HG03565 (cell line): Measurements from ENCODE around the gene VSIR.

Experiments used
- ATAC-seq: cut with Tn5 transposase; IDR thresholded peaks from one replicate; pipeline ENCODE4 v1.9.1; 2021; ENCODE audit warnings: mild to moderate bottlenecking, moderate library complexity; ENCODE audit not compliant: unreplicated experiment

The VSIR gene

DNA sequence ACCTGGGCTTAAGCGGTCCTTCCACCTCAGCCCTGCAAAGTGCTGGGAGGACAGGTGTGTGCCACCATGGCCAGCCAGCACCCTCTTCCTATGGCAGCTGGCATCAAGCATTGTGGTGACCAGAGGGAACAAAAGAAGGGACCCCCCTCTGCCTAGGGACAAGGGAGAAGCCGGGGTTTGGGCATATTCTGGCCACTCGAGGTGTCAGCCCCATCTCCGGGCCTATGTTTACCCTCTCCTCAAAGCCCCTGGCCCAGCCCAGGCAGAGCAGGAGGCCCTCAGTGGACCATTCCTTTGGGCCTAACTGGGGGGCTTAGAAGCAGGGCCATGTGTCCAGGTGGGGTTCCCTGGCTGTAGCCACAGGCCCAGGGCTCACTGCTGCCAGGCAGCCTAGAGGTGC, 23.9 kb downstream of the VSIR start:
- ATAC-seq, result no peak

DNA sequence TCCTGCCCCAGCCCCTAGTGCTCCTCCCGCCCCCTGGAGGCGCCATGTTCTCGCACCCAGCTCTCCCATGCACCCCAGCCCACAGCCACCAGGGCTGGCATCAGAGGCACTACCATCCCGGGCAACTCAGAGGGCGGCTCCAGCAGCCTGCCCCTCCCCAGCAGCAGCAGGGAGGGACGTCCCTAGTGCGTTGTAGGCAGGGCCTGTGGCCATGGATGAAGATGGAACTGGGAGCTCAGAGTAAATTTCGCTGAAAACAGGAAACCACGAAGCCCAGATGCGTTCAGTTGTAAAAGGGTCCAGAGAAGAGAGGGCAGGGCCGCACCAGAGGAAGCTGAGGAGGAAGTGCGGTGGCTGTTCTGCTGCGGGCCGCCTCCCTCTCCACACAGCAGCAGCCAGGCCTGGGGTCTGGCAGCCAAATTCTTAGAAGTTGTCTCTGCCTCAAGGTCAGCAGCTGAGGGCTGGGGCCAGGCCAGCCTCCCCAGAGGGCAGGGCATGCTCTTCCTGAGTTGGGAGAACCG, 24.6 kb downstream of the VSIR start:
- ATAC-seq, result no peak

DNA sequence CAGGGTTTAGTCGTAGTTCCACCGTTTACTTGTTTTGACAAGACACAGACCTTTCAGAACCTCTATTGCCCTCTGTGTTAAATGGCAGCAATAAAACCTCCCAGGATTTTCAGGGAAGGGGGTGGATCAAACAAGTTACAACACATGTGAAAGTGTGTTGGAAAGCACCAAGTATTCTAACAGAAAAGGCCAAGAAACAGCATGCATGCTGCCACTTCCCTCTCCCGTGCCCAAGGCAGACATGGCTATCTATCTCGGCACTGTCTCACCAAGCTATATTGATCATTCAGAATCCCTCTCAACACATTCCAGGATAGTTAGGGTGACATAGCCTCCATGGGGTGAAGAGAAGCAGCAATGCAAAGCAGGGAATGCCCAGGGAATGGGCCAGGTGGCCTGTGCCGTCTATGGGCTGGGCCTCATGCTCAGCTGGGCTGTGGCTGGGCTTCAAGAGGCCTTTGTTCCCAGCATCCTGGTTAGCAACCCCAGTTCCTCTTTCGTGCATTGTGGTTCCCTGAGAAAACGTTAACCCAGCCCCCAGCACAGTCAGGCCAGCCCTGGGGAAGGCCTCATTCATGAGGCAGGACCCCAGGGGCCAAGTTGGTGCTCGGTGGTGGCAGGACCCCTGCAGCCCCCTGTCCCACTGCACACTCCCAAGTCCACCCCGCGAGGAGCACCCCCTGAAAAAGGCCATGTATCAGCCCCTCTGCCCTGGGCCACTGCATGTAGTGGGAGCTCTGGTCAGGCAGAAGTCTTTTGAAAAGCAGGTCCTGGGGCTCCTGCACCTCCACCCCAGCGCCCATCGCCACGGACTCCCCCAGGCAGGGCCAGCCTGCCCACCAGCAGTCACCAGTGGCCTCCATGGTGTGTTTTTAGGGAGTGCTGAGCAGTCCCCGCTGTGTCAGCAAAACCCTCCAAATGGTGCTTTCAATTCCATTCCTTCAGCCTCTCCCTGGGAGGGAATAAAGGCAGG, 25.5 kb downstream of the VSIR start:
- no peak for ATAC-seq

DNA sequence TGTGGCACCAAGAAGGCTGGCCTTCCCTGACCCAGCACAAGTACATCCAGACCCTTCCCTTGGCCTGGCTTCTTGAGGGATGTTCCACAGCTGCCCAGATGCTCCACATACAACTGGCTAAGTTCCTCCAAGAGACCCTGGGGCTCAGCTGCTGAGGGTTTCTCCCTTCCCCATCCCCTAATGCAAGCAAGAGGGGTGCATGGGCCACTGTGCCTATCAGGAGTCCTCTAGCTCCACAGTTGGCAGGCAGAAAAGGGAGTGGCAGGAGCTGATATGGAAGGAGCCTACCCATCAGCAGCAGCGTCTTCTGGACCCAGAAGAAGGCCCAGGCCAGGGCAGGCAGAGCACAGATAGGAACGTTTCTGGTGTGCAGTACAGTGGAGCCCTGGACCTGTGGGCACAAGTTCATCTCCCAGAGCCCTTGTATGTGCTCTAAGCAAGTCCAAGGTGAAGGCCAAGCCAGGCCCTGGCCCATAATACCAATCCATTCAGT, 26.2 kb downstream of the VSIR start:
- ATAC-seq, result no peak

DNA sequence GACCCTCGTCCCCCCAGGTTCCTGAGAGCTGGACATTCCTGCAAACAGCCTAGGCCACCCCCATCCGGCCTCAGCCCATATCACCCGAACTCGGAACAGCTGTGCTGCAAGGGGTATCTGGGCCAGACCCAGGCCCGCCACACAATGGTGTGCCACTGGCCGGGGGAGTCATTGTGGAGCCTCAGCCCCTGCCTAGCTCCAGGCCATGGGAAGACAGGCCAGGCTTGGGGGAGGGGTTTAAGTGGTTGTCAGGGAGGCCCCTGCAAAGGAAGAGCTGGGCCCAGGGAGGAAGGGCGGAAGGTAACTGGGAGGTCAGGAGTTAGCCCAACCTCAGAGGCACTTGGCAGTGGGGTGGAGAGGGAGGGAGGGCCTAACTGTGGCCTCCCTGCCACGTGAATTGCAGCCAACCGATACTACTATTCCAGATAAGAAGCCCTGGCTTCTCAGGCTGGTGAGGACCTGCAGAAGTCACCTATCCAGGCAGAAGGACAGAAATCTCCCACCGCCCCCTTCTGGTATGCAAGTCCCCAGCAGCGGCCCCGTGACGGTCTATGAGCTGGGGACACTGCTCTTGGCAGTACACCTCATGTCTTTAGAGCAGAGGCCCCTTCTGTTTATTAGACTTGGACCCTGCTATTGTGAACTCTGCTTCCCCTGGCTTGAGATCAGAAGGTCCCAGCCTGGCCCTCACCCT, 26.8 kb downstream of the VSIR start:
- no peak for ATAC-seq

DNA sequence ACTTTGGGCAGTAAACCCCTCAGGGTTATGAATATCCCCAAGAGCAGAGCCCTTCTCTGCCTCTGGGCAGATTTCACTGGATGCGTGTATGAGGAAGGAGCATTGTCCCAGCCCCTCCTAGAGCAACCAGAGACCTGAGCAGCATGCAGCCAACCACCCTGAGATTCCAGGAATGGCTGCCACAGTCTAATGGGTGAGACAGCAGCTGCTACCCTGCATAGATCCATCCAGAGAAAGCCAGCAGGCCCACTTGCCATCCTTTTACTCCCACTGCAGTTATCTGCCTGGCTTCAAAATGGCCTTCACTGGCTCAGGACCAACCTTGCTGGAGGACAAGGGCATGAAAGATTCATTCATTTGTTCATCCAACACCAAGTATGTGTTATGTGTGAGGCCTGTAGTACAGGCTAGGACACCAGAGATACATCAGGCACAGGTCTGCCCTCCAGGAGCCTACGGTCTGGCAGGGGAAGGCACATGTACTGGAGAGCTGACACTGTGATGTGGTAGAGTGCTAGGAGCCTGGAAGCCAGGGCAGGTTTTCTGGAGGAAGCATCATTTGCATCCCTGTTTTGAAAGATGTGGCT, 27.6 kb downstream of the VSIR start:
- no peak for ATAC-seq

DNA sequence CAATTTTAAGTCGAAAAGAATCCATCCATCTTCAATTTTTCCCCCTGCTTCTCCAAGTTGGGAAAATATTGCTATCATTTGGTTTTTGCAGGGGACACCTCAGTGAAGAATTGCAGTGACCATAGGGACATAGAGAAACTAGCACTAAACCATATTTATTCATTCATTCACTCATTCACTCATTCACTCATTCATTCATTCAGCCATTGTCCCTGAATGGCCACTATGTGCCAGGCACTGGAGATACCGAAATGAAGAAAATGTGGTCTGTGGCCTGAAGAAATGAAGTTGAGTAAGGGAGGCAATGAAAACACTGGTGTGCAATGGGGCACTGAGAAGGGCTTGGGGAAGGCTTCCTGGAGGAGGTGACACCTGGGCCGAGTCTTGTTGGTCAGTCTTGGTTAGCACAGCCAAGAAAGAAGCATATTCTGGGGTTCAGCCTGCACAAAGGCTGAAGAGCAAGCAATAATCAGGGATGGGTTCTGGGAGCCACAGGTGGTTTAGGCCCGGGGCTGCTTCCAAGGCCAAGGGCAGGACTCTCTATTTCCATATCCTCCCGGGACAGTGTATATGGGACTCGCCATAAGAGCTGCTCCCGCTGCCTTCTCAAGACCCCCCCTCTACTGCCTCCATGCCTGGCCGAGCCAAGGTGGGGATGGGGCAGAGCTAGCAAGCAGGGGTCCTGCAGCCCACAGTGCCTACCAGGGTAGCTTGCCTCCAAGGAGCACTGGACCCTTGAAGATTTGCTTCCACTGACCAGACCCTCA, 28.2 kb downstream of the VSIR start:
- no peak for ATAC-seq

DNA sequence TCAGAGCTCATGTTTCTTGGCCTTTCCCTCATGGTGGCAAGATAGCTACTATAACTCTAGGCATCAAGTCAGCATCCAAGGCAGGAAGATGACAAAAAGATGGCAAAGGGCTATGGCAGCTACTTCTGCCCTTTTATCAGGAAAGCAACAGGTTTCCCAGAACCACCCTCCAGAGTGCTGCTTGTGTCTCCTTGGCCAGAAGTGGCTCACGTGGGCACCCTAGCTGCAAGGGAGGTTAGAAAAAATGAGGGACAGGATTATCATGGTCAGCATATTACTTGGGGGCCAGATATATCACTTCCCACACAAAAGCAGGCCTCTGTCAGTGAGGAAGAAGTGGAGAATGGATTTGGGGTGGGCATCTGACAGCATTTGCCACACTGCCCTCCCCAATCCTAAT, 29.5 kb downstream of the VSIR start:
- no peak for ATAC-seq

DNA sequence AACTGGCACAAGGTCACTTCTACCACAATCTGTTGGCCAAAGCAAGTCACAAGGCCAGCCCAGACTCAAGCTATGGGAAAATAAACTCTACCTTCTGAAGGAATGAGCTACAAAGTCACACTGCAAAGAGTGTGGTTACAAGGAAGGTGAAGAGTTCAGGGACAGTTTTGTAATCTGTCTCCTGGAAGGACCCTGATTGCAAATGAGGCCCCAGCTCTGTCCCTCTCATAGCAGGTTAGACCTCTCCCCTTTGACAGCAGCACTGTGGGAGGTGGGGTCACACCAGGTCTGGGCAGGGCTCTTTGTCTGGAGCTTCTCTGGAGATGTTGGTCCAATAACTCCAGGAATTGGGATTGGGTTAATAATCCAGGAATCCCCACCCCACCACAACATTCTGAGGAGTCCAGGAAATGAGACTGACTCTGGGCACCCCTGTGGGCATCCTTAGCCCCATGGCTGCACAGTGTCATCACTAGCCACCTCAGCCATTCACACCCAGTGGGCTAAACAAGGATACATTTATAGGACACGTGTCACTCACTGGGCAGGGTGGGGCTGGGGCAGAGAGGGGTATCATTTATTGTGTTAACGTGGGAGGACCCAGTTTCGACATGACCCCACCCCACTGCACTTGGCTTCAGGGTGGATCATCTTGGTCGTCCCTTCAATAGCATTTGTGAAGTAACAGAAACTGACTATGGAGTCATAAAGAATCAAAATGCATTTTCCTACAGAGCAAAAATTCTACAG, 30.1 kb downstream of the VSIR start:
- no peak for ATAC-seq

DNA sequence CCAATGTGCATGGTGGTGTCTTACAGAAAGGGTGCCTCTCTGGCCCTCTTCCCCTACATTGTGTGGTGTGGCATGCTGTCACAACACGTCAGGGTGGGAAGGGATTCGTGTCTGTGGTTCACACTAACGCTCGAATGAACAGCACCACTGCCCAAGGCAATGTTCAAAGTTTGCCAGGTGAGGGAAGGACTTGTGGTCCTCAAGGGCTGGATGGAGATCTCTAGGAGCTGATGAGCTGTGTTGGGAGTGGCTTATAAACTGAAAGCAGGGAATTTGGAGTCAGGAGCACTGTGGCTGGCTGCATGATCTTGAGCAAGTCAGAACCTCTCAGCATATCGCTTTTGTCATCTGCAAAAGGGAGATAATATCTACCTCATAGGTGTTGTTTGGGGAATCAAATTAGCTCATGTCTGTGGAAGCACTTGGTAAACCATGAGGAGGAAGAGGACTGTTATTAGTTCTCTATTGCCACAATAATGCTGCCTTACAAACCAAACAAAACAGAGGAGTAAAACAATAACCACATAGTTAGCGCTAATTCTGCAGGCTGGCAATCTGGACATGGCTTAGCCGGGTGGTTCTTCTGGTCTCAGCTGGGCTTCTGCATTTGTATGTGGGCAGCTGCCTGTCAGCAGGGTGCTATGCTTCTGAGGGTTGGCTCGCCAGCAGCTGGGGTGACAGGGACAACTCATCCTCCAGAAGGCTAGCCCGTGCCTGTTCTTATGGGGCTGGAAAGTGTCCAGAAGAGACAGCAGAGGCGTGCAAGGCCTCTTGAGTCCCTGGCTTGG, 30.8 kb downstream of the VSIR start:
- no peak for ATAC-seq

DNA sequence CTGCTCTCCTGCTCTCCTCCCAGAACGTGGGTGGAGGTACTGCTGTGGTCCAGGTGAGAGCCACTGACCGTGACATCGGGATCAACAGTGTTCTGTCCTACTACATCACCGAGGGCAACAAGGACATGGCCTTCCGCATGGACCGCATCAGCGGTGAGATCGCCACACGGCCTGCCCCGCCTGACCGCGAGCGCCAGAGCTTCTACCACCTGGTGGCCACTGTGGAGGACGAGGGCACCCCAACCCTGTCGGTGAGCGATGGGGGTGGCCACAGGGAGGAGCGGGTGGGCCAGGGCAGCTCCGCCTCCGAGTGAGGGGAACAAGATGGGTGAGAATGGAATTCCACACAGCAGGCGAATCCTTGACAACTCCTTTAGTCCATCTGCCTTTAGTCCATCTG, 31.6 kb downstream of the VSIR start:
- no peak for ATAC-seq

DNA sequence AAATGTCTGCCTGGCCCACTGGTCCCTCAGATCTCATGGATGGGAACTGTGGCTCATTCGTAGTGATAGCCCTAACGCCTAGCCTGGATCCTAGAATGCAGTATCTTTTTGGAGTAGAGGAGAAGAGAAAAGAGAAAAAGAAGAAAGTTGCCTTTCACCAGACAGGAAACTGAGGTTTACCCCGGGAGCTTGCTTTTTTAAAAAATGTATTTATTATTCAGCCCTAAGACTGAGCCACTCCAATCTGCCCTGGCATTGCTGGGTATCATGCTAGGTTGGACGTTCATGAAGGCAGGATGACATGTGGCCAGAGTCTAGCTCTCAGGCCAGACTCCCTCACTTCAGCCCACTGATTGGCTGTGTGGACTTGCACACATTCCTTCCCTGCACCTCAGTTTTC, 32.3 kb downstream of the VSIR start:
- no peak for ATAC-seq

DNA sequence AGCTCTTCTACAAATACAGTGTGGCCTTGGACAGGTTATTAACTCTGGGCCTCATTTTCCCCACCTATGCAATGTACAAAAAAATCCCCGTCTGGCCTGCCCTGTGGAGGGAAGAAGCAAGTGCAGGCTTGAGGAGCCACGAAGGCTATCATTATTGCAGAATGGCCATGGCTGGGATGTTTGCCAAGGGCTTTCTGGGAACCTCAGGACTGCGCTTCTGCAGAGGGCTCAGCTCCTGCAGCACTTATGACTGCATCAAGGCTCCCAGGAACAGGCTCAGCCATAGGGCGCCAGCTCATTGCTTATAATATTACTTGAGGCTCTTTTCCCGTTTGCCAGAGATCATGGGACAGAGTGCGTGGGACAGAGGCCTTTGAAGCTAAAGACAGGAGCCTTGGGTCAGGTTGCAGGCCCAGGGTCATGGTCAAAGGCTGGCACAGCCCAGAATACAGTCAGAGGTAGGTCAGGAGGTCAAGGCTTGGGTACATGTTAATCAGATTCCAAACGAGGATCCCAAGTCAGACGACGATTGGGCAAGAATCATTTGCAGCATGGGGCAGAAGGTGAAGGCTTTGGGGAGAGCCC, 33.2 kb downstream of the VSIR start:
- no peak for ATAC-seq

DNA sequence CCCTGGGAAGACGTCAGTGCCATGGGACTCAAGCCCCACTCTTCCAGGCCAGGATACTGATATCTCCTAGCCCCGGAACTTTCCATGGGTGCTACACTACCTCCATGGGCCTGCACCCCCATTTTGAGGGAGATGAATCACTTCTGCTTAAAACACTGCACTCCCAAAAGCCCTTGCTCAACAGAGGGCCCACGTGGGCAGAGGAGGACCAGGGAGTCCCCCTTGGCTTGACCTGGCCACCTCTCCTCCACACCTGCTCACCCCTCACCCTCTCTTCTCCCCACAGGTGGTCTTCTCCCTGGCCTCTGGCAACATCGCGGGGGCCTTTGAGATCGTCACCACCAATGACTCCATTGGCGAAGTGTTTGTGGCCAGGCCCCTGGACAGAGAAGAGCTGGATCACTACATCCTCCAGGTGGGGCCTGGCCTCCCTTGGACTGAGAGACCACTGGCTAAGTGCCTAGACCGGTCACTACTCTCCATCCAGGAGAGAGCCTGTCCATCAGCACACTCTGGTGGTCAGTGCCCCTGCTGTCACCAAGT, 33.9 kb downstream of the VSIR start:
- ATAC-seq, result no peak

DNA sequence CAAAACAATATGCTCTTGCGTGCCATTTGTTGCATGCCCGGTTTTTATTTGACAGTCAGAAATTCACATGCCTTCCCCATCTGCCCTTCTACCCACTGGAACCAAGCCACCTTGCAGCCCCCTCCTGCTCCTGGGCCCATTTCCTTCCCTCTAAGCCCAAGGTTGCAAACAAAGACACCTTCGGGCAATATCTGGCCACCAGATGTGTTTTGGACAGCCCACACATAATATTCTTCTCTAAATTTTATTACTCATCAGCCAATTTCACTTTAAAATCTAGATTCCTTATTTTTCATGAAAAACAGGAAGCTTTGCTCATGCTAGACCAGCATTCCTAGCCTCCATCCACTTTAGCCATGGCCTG, 35.5 kb downstream of the VSIR start:
- ATAC-seq, result no peak

DNA sequence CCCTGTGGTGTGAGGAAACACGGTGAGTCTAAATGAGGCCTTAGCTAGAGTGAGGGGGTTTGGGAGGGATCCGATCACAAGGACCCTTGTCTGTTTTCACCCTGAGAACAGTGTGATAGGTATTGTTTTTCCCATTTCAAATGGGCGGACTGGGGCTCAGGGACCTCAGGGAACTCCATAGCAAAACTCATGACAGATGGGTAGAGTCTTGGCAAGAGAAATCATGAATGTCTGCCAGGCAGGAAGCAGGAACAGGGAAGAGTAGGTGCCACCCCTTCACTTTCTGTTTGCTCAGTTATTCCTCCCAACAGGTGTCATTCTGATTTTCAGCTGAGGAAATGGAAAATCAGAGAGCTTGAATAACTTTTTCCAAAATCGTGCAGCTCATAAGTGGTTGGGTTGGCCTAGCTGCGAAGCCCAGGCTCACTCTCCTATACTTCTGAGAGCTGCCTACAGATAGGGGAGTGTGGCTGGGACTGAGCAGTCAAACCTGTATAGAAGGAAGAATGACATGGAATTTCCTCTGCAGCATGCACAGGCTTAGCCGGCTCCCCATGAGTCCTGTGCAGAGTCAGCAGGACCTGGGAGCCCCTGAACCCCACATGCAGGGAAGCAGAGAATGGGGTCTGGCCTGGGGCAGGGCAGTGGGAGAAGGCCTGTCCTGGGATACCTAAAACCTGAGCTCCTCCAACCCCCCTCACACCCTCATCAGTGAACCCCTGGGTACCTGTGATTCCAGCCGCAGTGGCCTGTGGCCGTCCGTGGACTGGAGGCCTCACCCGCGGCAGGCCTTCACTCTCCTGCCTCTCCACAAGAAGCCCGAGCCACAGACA, 36.1 kb downstream of the VSIR start:
- ATAC-seq, result no peak

DNA sequence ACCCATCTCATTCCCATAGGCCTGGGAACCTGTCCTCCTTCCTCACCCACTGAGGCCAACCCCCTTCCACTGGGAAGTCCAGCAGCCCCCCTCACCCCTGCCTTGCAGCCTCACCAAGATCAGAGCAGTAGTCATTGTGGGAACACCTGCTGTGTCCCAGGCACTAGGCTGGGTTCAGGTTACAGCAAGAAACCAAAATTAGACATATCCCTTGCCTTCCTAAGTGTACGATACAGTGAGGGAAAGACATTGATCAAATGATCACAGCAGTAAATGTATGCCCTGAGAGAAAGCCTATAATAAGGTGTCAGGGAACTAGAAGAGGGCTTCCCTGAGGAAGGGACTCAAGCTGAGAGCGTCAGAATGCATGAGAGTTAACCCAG, 36.8 kb downstream of the VSIR start:
- ATAC-seq, result no peak
